GM12878 (cell line): ENCODE data around the gene ZNF180. TPM values are rescaled to one million over a fixed set of nuclear protein-coding genes. Genes with fewer than 3 reads are reported as not detected.

Source experiments
- ATAC-seq: fragments of 200-7000 bp; cut with Tn5 transposase; 3 replicates; pipeline ENCODE4 v1.9.1; 2020; ENCODE audit warnings: mild to moderate bottlenecking, moderate library complexity
- BruUV-seq: library from RNA; stranded (reverse); fragments of 400-500 nt; replicated peaks from 2 replicates; lab custom pipeline; 2021; lab: Mats Ljungman, UMichigan
- CTCF ChIA-PET: fragments of 300-600 bp; sonication (Branson Sonifier 250); formaldehyde crosslinking; extraction: SDS; loops from one replicate; lab custom pipeline; 2021; ENCODE audit warnings: inconsistent platforms; lab: Yijun Ruan, JAX
- POLR2A ChIA-PET: fragments of 350-600 bp; formaldehyde crosslinking; extraction: SDS; loops from one replicate; lab custom pipeline; 2021; ENCODE audit warnings: inconsistent platforms; lab: Charles Lee
- RAD21 ChIA-PET: fragments of 300-600 bp; sonication (Branson Sonifier 250); formaldehyde crosslinking; loops from one replicate; lab custom pipeline; 2023; ENCODE audit warnings: antibody characterized with exemption; ENCODE audit not compliant: unreplicated experiment; lab: Charles Lee
- SMC1A ChIA-PET: fragments of 300-600 bp; sonication (Branson Sonifier 250); formaldehyde crosslinking; loops from one replicate; lab custom pipeline; 2023; ENCODE audit not compliant: unreplicated experiment, uncharacterized antibody; lab: Charles Lee
- DNase-seq: peaks from one replicate; pipeline ENCODE4 v3.0.0-alpha.2; 2011; ENCODE audit warnings: low read depth, low spot score
- FAIRE-seq: peaks from 3 replicates; lab custom pipeline; 2011; peaks lifted over from hg19 to GRCh38; lab: Jason Lieb, UNC
- H2AFZ ChIP-seq: 2 replicates; pipeline ENCODE4 v1.6.0; 2011; ENCODE audit warnings: low read depth, low read length, control low read depth; ENCODE audit not compliant: control insufficient read depth
- H3K27ac ChIP-seq: 2 replicates; pipeline ENCODE4 v1.5.1; 2011; ENCODE audit warnings: control low read depth; ENCODE audit not compliant: control insufficient read depth, insufficient read depth
- H3K27me3 ChIP-seq, 2 experiments: replicated peaks in 1 of 2; 2 replicates each; pipeline versions ENCODE4 v1.6.0 to v1.6.1; 2011; ENCODE audit warnings: low read length in 1 of 2; ENCODE audit not compliant: control insufficient read depth in 2 of 2, insufficient read depth in 2 of 2
- H3K36me3 ChIP-seq, 2 experiments: 2 replicates each; pipeline ENCODE4 v1.5.1; 2011; ENCODE audit warnings: low read length in 1 of 2; ENCODE audit not compliant: control insufficient read depth in 2 of 2, insufficient read depth in 2 of 2
- H3K4me1 ChIP-seq: 2 replicates; pipeline ENCODE4 v1.6.1; 2011; ENCODE audit warnings: mild to moderate bottlenecking, low read length, moderate library complexity, mixed read lengths; ENCODE audit not compliant: control insufficient read depth, insufficient read depth
- H3K4me2 ChIP-seq: 2 replicates; pipeline ENCODE4 v1.6.0; 2011; ENCODE audit warnings: control low read depth; ENCODE audit not compliant: control insufficient read depth, insufficient read depth
- H3K4me3 ChIP-seq: fragments of 200-600 bp; sonication (generic); 2 replicates; pipeline ENCODE4 v1.5.1; 2016
- H3K79me2 ChIP-seq: 2 replicates; pipeline ENCODE4 v1.6.0; 2011; ENCODE audit warnings: low read length; ENCODE audit not compliant: control insufficient read depth, insufficient read depth
- H3K9ac ChIP-seq: 2 replicates; pipeline ENCODE4 v1.8.0; 2011; ENCODE audit warnings: low read length, control low read depth, mixed read lengths; ENCODE audit not compliant: control insufficient read depth, insufficient read depth
- H3K9me3 ChIP-seq: replicated peaks from 3 replicates; pipeline ENCODE4 v1.5.1; 2011; ENCODE audit warnings: mild to moderate bottlenecking, low read length; ENCODE audit not compliant: control insufficient read depth, insufficient read depth
- H4K20me1 ChIP-seq: 2 replicates; pipeline ENCODE4 v1.6.0; 2011; ENCODE audit not compliant: control insufficient read depth, insufficient read depth
- DPF2 ChIP-seq: fragments of 450-650 bp; IDR thresholded peaks from 2 replicates; pipeline ENCODE4 v1.6.1; 2017; ENCODE audit warnings: mild to moderate bottlenecking
- RUNX3 ChIP-seq: IDR thresholded peaks from 2 replicates; pipeline ENCODE4 v1.6.1; 2012; ENCODE audit warnings: low read length, inconsistent platforms
- ZBTB11 ChIP-seq: fragments of 450-650 bp; formaldehyde crosslinking; IDR thresholded peaks from 2 replicates; pipeline ENCODE4 v1.5.0; 2022; ENCODE audit warnings: mild to moderate bottlenecking, missing genetic modification characterization
- WGBS: methylation state at CpG from one replicate; pipeline ENCODE4 v1.1.6; 2016; ENCODE audit warnings: low lambda C conversion rate; ENCODE audit not compliant: insufficient replicate concordance, insufficient coverage; ENCODE audit errors: missing lambda C conversion rate; 5-methylcytosine and 5-hydroxymethylcytosine counted together
- in situ Hi-C: fragments of 300-500 bp; cut with MboI; formaldehyde crosslinking; loops from 9 replicates; pipeline ENCODE4 v1.14.3; 2018; ENCODE audit warnings: mixed read lengths
- intact Hi-C: fragments of 100-400 bp; cut with micrococcal nuclease; formaldehyde crosslinking; loops from one replicate; pipeline ENCODE4 v1.14.2; 2022; ENCODE audit not compliant: unreplicated experiment
- polyA plus RNA-seq, 11 experiments: library from polyadenylated mRNA; depleted of rRNA in 4 of 11; unstranded in 6 of 11; stranded (reverse) in 5 of 11; fragments of >200 nt; fragmentation: Nextera tagmentation in 4 of 11; fragmentation: Illumina TruSeq in 1 of 11; extraction: Ambion mirVana in 4 of 11; extraction: Trizol in 1 of 11; gene quantifications; 1 replicate in 1 of 11; 2 replicates in 10 of 11; pipeline versions ENCODE4 v1.2.1 to v1.2.3, GENCODE V29; 2011 to 2016; ENCODE audit warnings: inconsistent platforms in 2 of 11, missing spikeins in 2 of 11, low read depth in 1 of 11
- total RNA-seq, 4 experiments: library from RNA; depleted of rRNA in 3 of 4; stranded (reverse); fragments of >200 nt in 3 of 4; fragmentation: Illumina TruSeq in 1 of 4; extraction: Trizol in 1 of 4; gene quantifications; 2 replicates each; pipeline versions ENCODE4 v1.2.1 to v1.2.3, GENCODE V29; 2013 to 2021

The ZNF180 gene
- total and polyA plus RNA-seq, 10 of the 15 experiments (the other 5 are each of a cell fraction or from before 2014, with no cell fraction given): 1.6 to 9.0 (median 5.5) TPM

GRCh38 chr19:44499559-44499958, 763 bp downstream of the ZNF180 start:
- no peak for TF ChIP-seq ZBTB11 (CRISPR knock-in tag)
- peak; percentile 34; the same call in 1 of the 2 replicates for TF ChIP-seq RUNX3
- no peak for TF ChIP-seq DPF2
- 8% methylated on average over 6 of the region's 6 CpGs for WGBS
- in situ Hi-C loops (no loop called here), intact Hi-C loops (no loop called here)
- H3K4me2 ChIP-seq: peak overlapping the region; percentile 81
- peak overlapping the region; percentile 75 for H3K9ac ChIP-seq
- ChIA-PET RAD21 (interaction anchor here (1.4 kb wide), 1 partner anchor 195 kb away, joined by 5 read pairs; the partner anchor contains the start of gene ZNF235), CTCF (no interaction called here), POLR2A (no interaction called here), SMC1A (interaction anchor here (1.1 to 1.3 kb wide), 2 partner anchors 8 to 9 kb away, joined by 3 to 4 read pairs; no protein-coding TSS in a partner anchor)
- peaks cover 19% of the 10 kb centered on the region for H3K79me2 ChIP-seq
- TSS peak; percentile 70 for BruUV-seq
- H2AFZ ChIP-seq: peak overlapping the region; percentile 96; the same call in 1 of the 2 replicates
- peak overlapping the region; percentile 69 for H3K4me3 ChIP-seq
- peak overlapping the region; percentile 81 for H3K27ac ChIP-seq
- H3K27me3 ChIP-seq: no peaks in the 10 kb centered on the region
- peaks cover 5% of the 10 kb centered on the region in 2 experiments; a peak in 3 of 4 replicates for H3K36me3 ChIP-seq
- H4K20me1 ChIP-seq: no peaks in the 10 kb centered on the region
- DNase-seq (no peak), ATAC-seq (no peak), FAIRE-seq (no peak)
- peaks cover 32% of the 10 kb centered on the region; the same call in 2 of the 3 replicates for H3K9me3 ChIP-seq
- H3K4me1 ChIP-seq: peaks cover 6% of the 10 kb centered on the region; the same call in 1 of the 2 replicates
